Activated CD8-positive, alpha-beta memory T cell treated with anti-CD3 and anti-CD28 coated beads for 4 hours (primary cell): ENCODE data around the gene MCC.

Source experiments
- DNase-seq, 2 donors: peaks; one replicate each; pipeline ENCODE4 v3.0.0-alpha.2; 2020; ENCODE audit warnings: low read depth in 2 of 2

MCC gene

DNA sequence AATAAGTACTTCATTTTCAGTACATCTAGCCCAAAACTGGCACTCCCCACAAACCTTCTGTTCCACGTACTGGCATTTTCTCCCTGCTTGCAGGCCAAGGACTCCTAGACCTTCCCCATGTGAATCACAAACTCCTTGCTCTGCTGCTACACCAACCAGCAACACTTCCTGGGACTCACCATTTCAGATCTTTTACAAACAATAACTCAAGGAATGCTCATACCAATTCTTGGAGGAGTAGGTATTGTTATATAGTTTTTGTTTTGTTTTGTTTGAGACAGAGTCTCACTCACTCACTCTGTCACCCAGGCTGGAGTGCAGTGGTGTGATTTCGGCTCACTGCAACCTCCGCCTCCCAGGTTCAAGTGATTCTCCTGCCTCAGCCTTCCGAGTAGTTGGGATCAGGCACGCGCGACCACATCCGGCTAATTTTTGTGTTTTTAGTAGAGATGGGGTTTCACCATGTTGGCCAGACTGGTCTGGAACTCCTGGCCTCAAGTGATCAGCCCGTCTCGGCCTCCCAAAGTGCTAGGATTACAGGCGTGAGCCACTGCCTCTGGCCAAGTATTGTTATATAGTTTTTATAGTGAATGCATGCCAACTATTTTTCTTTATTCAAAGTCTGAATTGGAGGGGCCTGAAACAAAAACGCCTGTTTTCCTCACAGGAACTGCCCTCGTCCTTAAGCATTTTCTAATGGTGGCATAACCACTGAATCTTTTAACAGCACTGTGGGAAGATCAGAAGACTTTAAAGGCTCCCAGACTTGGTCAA is 264.2 kb downstream of the MCC start:
- no peak for DNase-seq

DNA sequence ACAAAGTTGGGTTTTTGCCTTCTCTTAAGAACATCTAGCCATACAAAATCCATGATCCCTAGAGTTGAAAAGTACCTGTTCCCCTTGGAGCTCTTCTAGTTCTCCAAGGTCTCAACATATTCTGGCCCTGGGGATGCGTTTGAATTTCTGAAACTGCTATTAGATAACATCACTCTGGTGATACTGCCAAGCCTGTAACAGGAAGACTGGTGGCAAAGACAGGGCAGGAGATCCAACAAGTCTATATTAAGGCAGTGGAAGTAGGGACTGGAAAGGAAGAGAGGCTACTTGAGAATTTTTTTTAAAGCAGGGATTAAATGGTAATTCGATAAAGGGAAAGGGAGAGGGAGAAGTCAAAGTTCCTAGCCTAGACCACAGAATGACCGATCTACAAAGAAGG is 264.9 kb downstream of the MCC start:
- no peak for DNase-seq

DNA sequence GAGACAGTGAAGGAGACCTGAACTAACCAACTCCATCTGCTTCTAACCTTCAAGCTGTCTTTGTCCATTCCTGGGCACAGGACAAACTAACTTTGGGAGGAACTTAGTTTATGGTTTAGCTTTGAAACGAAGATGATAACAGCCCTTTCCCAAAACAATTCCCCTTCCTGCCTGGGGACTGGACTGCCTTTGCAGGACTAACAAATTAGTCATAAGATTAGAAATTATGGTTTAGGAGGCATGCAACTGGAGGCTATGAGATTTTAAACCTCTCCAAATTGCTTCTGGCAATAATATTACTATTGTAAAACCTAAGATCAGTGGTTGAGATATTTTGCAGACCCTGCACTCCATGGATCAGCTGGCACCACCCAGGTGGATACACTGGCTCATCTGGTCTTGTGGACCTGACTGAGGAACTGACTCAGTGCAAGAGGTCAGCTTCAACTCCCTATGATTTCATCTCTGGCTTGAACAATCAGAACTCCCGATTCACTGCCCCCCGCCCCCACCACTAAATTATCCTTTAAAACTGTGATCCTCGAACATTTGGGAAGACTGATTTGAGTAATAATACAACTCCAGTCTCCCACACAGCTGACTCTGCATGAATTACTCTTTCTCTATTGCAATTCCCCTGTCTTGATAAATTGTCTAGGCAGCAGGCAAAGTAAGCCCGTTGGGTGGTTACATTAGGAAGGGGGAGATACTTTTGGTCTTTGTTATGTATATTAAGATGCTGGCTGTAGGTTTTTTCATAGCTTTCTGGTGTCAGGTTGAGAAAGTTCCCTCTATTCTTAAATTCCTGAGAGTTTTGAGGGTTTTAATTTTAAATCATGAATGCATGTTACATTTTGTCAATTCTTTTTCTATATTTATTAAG is 266.7 kb downstream of the MCC start:
- DNase-seq: no peak

DNA sequence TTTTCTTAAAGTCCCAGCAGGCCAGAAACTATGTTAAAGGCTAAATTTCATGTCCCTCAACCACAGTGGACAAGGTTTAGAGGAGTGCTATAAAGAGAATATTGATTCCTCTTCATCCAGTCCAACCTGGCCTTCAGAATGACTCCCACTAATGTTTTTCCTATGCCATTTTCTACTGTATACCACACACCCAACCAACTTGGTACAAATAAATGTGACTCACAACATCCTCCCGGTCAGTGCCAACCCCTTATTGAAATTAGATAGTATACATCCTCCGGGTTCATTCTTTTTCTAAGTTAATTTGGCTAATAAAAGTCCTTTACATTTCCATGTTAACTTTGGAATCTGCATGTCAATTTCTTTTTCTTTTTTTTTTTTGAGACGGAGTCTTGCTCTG is 268.6 kb downstream of the MCC start:
- DNase-seq: no peak

DNA sequence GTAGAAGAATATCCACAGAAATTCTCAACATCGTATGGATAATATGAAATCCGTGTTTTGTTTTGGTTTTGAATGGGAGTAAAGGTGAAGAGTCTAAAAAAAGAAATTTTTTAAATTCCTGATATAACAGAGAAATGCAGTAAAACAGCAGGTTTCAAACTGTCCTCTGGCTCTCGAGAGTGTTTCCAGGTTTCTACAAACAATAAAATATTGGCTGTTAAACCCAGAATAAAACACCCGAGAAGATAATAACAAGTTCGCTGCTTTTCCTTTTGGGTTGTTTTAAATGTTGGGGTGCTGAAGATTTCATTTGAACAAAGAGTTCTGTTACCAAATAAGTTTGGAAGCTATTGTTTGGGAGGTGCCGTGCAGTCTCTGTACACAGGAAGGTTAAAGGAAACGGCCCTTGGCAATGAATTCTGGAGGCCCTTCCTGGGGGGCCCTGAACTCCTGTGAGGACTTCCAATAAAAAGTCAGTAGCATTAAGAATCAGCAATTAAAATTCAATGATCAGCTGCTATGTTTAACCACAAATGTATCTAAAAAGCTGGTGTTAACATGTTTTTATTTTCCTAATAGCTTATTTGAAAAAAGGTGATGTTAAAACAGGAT is 269.2 kb downstream of the MCC start:
- no peak for DNase-seq

DNA sequence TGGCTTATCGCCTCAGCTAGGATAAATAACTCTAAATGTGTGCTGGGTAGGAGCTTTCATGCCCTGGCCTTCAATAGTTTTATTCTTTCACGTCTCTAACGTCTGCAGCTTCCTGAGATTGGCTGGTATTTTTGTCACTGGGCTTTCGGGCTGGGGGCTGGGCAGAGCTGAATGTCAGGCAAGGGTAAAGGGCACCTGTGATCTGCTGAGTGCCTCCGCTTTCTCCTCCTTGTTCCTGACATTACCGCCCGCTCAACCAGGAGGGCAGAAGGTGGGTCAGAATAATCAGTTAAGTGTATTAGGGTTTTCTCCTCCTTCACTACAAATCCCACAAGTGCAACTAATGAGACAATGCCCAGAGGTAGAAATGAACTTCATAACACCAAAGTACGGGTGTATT is 270.1 kb downstream of the MCC start:
- DNase-seq: no peak

DNA sequence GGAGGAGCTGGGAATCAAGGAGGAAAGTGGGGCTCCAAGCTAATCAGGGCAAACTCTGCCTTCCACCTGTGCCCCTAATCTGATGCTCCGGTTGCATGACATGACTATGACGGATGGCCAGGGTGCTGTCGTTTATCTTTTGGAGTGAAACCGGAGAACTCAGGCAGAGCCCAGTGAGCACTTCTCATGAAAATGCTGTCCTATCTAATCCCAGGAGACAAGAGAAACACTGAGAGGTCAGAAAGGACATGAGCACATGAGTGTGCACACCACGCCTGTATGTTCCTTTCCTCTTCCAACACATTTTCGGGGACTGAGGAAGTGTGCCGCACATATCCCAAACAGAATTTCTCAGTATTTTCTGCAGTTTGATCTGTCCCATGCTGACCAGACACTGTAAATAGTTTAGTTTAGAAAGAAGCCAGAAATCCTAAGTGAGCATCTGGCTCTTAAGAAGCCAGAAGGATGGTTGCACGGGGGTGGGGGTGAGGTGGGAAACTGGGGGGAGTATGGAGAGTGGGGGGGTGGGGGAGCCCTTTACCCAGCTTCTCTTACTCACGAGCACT is 270.6 kb downstream of the MCC start:
- DNase-seq: no peak

DNA sequence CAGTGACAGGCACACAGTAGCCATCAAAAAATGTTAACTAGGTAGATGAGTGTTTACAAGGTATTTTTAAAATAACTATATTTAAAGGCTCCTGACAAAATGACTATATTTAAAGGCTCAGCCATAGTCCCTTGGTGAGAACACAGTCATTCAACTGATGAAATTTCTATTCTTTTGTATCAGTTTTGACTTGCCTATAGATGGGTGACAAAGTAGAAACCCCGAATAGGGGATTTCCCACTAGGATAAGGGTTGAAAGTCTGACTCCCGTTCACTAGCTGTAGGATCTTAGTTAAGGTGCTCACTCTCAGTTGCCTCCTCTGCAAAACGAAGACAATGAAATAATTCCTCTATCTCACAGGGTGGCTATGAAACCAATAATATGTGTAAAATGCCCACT is 271.7 kb downstream of the MCC start:
- no peak for DNase-seq

DNA sequence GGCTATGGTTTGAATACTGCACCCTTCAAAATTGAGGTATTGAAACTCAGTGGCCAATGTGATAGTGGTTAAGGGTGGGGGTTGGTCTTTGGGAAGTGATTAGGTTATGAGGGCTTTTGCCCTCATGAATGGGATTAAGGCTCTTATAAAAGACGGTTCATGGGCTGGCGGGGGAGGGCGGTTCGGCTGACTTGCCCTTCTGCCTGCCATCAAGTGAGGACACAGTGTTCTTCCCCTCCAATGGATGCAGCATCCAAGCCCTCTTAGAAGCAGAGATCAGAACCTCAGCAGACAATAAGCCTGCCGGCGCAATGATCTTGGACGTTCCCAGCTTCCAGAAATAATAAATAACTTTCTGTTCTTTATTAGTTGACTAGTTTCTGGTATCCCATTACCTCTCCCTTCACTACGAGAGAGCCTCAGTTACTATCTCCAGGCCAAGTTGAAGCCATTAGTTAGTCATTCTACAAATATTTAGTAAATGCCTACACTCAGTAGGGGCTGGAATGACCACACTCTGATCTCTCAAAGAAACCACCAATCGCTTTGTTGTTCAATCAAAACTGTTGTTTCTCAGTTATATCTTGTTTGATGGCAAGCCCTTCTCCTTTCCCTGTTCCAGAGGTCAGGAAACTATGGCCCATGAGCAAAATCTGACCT is 272.7 kb downstream of the MCC start:
- DNase-seq: no peak

DNA sequence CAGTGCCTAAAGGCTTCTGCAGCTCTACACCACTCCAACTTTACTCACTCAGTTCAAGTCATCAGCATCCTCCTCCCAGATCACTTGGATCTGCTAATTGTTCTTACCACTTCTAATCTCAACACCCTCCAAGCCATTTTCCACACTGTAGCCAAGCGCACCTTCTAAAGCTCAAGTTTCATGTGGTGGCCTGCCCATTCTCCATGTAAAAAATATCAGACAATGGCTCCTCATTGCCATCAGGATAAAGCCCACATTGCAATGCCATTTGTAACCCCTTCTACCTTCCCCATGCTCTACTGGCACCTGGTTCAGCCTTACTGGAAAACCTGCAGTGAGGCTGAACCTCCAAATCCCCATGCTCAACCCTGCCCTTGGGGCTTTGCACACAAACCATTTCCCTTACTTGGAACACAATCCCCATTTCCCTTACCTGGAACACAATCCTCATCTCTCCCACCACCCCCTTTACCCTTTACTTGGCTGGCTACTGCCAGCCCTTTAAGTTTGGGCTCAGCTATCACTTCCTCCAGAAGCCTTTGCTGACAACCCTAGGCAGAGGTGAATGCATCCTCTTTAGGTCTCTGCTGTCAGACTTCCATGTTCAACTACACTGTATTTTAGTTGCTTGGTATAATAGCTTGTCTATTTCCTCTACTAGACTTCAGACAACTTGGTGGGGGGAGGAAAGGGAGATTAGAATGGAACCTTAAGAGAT is 273.5 kb downstream of the MCC start:
- DNase-seq: no peak

DNA sequence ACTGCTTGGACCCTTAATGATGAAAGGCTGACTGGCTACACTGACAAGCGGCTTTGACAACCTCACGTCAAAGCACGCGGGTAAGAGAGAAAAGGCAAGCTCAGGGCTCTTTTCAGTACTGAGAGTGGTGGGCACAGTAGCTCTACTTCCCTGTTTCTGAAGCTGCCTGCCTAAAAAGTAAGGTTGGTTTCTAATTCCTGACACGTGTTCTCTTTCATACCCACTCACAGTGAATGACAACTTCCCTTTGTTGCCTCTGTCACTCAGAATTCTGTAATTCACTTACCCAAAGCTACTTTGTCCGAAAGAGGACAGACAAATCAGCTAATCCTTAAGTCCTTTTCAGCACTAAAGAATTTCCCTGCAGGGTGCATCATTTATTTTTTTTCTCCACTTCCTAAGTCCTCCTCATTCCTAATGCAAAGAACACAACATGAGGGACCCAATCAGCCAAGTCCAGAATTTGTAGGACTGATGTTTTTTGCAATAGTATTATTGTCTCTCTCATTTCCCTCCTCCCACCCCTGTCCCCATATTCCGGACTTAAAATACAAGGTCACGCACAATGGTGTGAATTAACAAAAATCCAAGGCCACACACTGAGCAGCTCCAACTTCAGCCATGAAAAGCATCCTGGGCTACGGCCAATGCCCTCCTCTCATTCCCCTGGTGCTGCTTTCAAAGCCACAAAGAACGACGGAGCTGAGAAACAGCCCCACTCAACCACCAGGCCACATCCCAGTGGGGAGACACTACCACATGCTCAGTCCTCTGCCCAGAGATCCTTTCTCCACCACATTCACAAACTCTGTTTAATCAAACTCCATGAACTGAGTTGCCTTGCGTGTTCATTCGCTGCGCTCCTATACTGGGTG is 274.5 kb downstream of the MCC start:
- no peak for DNase-seq

DNA sequence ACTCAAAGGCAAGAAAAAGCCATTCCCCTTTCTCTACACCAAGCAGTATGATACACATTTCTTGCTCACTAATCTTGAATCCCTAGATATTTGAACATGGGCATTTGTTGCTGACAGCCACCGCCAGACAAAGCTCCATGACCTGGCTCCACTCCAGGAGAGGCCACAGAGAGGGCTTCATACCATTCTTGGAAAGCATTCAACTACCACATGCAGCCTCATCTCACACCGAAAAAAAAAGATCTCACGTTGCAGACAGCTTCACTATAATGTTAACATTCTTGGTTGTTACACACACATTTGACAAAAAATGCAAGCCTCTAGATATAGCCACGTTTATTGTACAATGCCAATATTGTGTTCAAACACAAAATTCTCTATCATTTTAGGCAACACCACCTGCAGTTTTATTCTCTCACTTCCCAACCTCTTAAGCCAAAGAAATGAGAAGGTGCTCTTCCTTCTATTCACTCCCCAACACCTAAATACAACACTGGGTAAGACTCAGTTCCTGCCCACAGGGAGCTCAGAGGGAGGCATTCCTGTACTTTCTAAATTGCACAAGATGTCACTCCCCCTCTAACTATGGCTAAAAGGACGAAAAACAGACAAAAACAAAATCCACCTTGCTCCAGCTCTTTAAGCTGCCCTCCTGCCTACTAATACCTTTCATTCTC is 275.9 kb downstream of the MCC start:
- DNase-seq: no peak

DNA sequence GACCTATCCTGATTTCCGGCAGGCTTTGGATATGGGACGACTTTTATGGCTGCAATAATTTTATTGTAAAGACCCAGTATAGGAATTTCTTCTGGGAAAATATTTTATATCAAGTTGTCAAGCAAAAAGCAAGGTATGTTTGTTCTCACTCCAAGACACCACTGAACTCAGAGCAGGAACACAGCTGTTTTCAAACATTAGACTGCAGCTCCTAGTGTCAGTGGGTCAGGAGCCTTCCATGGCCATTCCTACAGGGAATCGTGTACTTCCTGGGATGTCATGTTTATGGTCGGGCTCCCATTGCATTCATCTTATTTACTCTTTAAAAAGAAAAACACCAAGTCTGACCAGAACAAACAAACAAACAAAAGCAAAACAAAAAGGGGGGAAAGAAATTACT is 278.8 kb downstream of the MCC start:
- DNase-seq: no peak

DNA sequence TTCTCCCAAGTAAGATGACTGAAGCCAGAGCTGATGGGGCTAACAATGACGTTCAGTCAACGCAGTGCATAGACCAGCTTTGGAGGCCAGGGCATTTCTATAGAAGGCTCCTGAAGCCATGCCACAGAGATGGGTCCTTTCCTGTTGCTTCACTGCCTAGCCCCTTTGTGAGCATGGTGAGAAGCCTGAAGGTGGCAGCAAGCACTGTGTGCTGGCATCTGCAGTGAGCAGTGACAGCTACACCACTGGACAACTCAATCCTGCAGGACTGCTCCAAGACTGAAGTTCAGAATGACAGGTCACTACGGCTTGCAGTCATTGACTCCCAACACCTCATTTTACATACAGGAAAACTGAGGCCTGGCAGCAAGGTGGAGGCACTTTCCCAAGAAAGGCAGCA is 282.4 kb downstream of the MCC start:
- DNase-seq: no peak

DNA sequence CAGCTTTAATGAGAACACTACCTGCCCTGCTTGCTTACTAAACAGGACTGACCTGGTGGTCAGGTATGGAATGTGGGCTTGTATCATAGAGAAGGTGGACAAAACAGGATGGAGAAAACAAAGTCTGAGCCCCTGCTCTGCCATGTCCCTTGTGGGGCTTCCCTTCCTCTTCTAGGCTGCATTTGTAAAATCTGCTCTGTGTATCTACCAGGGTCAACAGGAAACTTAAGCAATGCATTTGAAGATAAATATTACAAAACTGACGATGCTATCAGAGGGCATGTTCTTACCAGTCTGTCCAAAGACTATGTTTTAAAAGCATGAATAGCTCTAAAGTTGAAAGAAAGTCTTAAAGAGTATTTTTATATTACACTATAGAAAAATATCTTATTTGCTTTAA is 282.9 kb downstream of the MCC start:
- DNase-seq: no peak

DNA sequence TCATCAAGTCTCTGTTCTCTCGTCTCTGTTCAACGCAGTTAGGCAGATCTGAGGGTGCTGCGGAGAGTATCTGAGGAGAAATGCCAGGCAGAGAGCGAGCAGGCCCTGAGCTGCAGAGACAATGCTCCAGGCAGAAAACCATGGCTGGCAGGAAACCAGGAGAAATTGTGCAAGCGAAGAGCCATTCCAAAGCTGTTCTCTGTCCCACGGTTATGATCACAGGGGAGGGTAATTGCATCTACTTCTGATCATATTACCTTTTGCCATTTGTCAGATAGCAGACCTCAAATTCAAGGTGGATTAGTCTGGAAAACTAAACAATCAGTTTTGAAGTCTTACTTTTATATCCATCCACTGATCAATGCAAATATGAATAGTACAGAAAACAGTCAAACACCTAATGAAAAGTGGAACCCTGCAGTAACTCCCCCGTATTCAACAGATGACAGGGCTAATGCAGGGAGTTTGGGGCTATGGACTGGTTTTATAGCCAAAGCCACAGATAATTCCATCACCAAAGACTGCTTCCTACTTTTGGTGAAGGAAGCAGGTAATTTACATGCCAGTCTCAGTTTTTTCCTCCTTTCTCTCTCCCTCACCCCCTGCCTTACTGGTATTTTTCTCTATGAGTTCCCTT is 283.6 kb downstream of the MCC start:
- no peak for DNase-seq

DNA sequence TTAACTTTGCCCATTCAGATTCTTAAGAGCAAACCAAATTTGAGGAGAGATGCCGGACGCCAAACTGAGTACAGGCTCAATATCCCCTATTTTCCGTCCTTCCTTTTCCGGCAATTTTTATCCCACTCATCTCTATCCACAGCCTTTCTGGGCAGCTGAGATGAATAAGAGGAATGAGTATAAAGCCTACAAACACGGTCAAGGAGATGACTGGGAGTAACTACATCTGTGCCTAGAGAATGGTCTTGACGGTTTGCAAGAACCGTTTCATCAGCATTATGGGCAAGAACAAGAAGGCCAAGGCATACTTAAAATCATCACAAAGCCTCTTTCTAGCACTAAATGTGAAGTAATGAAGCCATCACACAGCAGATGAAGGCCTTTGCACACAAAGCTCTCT is 284.3 kb downstream of the MCC start:
- DNase-seq: no peak

DNA sequence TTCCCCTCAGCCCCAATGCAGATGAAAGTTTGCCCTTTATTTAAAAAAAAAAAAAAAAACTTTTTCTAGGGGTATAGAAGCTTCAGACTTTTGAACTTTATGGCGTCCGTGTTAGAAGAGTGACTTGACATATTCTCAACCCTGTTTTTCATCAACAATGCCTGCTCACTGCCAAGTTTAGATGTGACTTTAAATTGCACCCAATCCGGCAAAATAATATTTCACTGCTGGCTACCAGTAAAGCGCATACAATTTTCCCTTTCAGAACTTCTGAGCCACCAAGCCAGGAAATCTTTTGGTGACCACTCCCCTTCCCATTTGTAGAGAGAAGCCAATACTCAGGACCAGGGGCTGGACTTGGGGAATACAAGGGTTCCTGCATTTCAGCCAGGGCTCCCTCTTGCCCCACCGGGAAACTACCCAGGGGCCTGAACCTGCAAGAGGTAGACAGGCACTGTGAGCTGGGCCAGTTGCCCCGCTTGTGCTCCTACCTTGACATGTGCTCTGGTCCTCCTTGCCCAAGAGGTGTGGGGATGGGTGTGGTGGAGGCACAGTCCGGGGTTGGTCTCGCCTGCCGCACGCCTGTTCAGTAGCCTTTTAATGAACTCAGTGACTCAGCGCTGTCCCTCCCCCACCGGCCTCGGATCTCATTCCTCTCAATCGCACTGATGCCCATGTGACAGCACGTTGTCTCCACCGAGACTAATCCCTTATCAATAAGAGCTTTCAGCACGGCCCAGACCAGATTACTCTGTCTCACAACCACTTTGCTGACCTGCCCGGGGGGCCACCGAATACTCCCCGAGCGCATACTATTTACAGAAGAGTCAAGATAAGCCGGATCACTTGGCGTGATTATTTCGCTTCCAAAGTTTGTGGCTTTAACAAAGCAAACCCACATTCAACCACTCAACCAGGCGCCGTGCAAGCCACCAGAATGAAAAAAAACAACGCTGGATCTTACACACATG is 285.2 kb downstream of the MCC start:
- no peak for DNase-seq
